SK-N-SH (cell line): ENCODE measurements around the gene XPR1. TPM values are rescaled to one million over a fixed set of nuclear protein-coding genes. Genes with fewer than 3 reads are reported as not detected.

Experiments used
- CTCF ChIA-PET: fragments of 300-600, 350-600 bp; formaldehyde crosslinking; extraction: SDS; loops from one replicate; lab custom pipeline; 2021; lab: Yijun Ruan, JAX
- POLR2A ChIA-PET: fragments of 350-600 bp; sonication (Branson Sonifier 250); formaldehyde crosslinking; extraction: SDS; loops from one replicate; lab custom pipeline; 2020; ENCODE audit warnings: antibody characterized with exemption, inconsistent platforms; lab: Yijun Ruan, JAX
- DNase-seq: peaks from one replicate; pipeline ENCODE4 v3.0.0; 2012
- H2AFZ ChIP-seq: fragments of 200-600 bp; sonication (generic); 2 replicates; pipeline ENCODE4 v1.8.1; 2016; ENCODE audit warnings: antibody characterized with exemption, mild to moderate bottlenecking, low read depth
- H3F3A ChIP-seq: fragments of 200-600 bp; sonication (generic); replicated peaks from 2 replicates; pipeline ENCODE3; 2016; ENCODE audit warnings: antibody characterized with exemption, mild to moderate bottlenecking; ENCODE audit not compliant: insufficient read depth
- H3K27ac ChIP-seq, 2 experiments: fragments of 200-500 bp in 1 of 2; fragments of 200-600 bp in 1 of 2; sonication (Bioruptor generic) in 1 of 2; sonication (generic), shearing (Covaris generic) in 1 of 2; 2 replicates each; pipeline versions ENCODE4 v1.5.1 to v1.6.1; 2014 to 2016; ENCODE audit warnings: low read depth in 2 of 2, inconsistent platforms in 1 of 2, low read length in 1 of 2, mild to moderate bottlenecking in 1 of 2, mixed read lengths in 1 of 2
- H3K27me3 ChIP-seq: fragments of 200-600 bp; sonication (generic), shearing (Covaris generic); 2 replicates; pipeline ENCODE4 v1.6.1; 2016; ENCODE audit warnings: mixed run types; ENCODE audit not compliant: insufficient read depth
- H3K36me3 ChIP-seq, 2 experiments: fragments of 200-500 bp in 1 of 2; fragments of 200-600 bp in 1 of 2; sonication (Bioruptor generic) in 1 of 2; sonication (generic) in 1 of 2; replicated peaks in 1 of 2; 2 replicates each; pipeline versions ENCODE3 to v1.5.1; 2014 to 2016; ENCODE audit warnings: low read length in 1 of 2, mild to moderate bottlenecking in 1 of 2; ENCODE audit not compliant: insufficient read depth in 2 of 2, control insufficient read depth in 1 of 2
- H3K4me1 ChIP-seq, 2 experiments: fragments of 200-500 bp in 1 of 2; fragments of 200-600 bp in 1 of 2; sonication (Bioruptor generic) in 1 of 2; sonication (generic), shearing (Covaris generic) in 1 of 2; 2 replicates each; pipeline versions ENCODE4 v1.5.1 to v1.6.1; 2014 to 2016; ENCODE audit warnings: low read depth in 1 of 2, low read length in 1 of 2, mixed run types in 1 of 2; ENCODE audit not compliant: insufficient read depth in 2 of 2, control insufficient read depth in 1 of 2
- H3K4me2 ChIP-seq: fragments of 200-600 bp; sonication (generic), shearing (Covaris generic); 2 replicates; pipeline ENCODE4 v1.6.1; 2017; ENCODE audit warnings: mixed run types
- H3K4me3 ChIP-seq, 2 experiments: fragments of 200-500 bp in 1 of 2; fragments of 200-600 bp in 1 of 2; sonication (Bioruptor generic) in 1 of 2; sonication (generic), shearing (Covaris generic) in 1 of 2; 2 replicates each; pipeline versions ENCODE4 v1.5.1 to v1.8.1; 2014 to 2016; ENCODE audit warnings: low read depth in 2 of 2, inconsistent platforms in 1 of 2, low read length in 1 of 2, mild to moderate bottlenecking in 1 of 2, mixed read lengths in 1 of 2, moderate library complexity in 1 of 2
- H3K79me2 ChIP-seq: fragments of 200-600 bp; sonication (generic); 2 replicates; pipeline ENCODE4 v1.8.1; 2017; ENCODE audit warnings: mild to moderate bottlenecking; ENCODE audit not compliant: insufficient read depth
- H3K9ac ChIP-seq: fragments of 200-600 bp; sonication (generic); 2 replicates; pipeline ENCODE4 v1.6.1; 2017; ENCODE audit warnings: mixed run types
- H3K9me2 ChIP-seq: fragments of 200-600 bp; sonication (generic); 2 replicates; pipeline ENCODE4 v1.6.1; 2017; ENCODE audit warnings: mixed run types
- H3K9me3 ChIP-seq: fragments of 200-600 bp; sonication (generic); 2 replicates; pipeline ENCODE4 v1.6.1; 2017; ENCODE audit warnings: mixed run types, mild to moderate bottlenecking, moderate library complexity
- H4K20me1 ChIP-seq: fragments of 200-600 bp; sonication (generic); 2 replicates; pipeline ENCODE4 v1.6.1; 2017; ENCODE audit warnings: mild to moderate bottlenecking, mixed run types; ENCODE audit not compliant: insufficient read depth
- EP300 ChIP-seq, 2 experiments: IDR thresholded peaks; 2 replicates each; pipeline versions ENCODE4 v1.4.0 to v1.6.1; 2012; ENCODE audit warnings: borderline replicate concordance in 1 of 2, low read depth in 1 of 2, low read length in 1 of 2
- FOXM1 ChIP-seq: IDR thresholded peaks from 2 replicates; pipeline ENCODE4 v1.4.0; 2012; ENCODE audit warnings: low read depth, mild to moderate bottlenecking
- MEF2A ChIP-seq: IDR thresholded peaks from 2 replicates; pipeline ENCODE4 v1.4.0; 2012; ENCODE audit warnings: low read depth, borderline replicate concordance
- NRF1 ChIP-seq: IDR thresholded peaks from 2 replicates; pipeline ENCODE4 v1.6.1; 2012; ENCODE audit warnings: low read depth, mild to moderate bottlenecking, low read length
- POLR2AphosphoS5 ChIP-seq: IDR thresholded peaks from 2 replicates; pipeline ENCODE4 v1.6.1; 2012; ENCODE audit warnings: low read depth, low read length
- RAD21 ChIP-seq: IDR thresholded peaks from 2 replicates; pipeline ENCODE4 v1.6.1; 2012; ENCODE audit warnings: mild to moderate bottlenecking, low read length
- RXRA ChIP-seq: IDR thresholded peaks from 2 replicates; pipeline ENCODE4 v1.4.0; 2012; ENCODE audit warnings: low read depth, mild to moderate bottlenecking, borderline replicate concordance
- TAF1 ChIP-seq: IDR thresholded peaks from 2 replicates; pipeline ENCODE4 v1.6.1; 2012; ENCODE audit warnings: low read depth, mild to moderate bottlenecking, low read length, moderate library complexity, borderline replicate concordance
- TCF12 ChIP-seq: IDR thresholded peaks from 2 replicates; pipeline ENCODE4 v1.4.0; 2012
- TEAD4 ChIP-seq: IDR thresholded peaks from 2 replicates; pipeline ENCODE4 v1.4.0; 2012; ENCODE audit warnings: mild to moderate bottlenecking, borderline replicate concordance; ENCODE audit not compliant: insufficient read depth
- WGBS: methylation state at CpG from one replicate; pipeline ENCODE4 v1.1.6; 2017; ENCODE audit warnings: low lambda C conversion rate; 5-methylcytosine and 5-hydroxymethylcytosine counted together
- polyA plus RNA-seq, 3 experiments: library from polyadenylated mRNA; depleted of rRNA; stranded (reverse); fragments of >200 nt; gene quantifications; 2 replicates each; pipeline ENCODE4 v1.2.3, GENCODE V29; 2012
- TF ChIP-seq, protein P1 (sequence below): IDR thresholded peaks from 2 replicates; pipeline ENCODE4 v1.4.0; 2012; ENCODE audit warnings: low read depth
- TF ChIP-seq, protein P2 (sequence below): fragments of 150-350 bp; IDR thresholded peaks from 2 replicates; pipeline ENCODE4 v1.6.1; 2016; ENCODE audit warnings: mild to moderate bottlenecking, low read depth, low read length
- TF ChIP-seq, protein P3 (sequence below): IDR thresholded peaks from 2 replicates; pipeline ENCODE4 v1.4.0; 2012; ENCODE audit warnings: low read depth, borderline replicate concordance
- TF ChIP-seq, protein P4 (sequence below): fragments of 200-600 bp; sonication (generic); IDR thresholded peaks from 2 replicates; pipeline ENCODE4 v1.6.1; 2017; ENCODE audit warnings: antibody characterized with exemption, mild to moderate bottlenecking, moderate library complexity

The XPR1 gene
- polyA plus RNA-seq, 1 of the 3 experiments (the other 2 are of a cell fraction): 7.9 TPM

DNA sequence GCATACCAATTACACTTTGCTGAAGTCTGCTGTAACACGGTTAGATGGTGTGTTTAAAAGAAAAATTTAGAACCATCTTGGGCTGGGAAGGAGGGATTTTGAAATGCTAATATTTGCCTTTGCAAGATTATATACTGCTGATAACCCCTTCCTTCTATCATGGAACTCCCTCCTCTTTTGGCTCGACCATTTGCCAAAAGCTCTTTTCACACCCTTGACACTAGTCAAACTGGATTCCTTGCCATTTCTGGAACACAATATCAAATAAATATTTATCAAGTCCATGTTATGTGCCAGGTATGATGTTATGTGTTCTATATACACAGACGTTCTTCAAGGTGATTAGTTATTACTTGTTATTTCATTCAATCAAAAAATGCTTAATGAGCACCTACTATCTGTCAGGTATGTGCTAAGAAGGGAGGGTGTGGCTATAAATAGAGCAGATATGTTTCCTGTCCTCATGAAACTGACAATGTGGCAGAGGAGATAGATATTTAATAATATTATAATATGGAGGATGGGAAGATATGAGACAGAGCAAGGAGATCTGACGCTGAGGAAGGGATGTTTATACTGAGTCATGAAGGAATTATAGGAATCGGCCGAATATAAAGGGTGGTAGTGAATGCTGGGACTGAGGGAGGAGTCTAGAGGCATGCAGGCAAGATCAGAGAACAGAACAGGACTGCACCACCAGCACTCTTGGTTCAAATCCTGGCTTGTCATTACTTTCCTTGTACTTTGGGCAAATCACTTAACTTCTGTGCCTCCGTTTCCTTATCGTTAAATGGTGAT lies 16.1 kb upstream of the XPR1 start:
- H3K4me3 ChIP-seq: no peak overlapping the region
- H4K20me1 ChIP-seq: no peaks in the 10 kb centered on the region
- H3K4me1 ChIP-seq: no peaks in the 10 kb centered on the region; a peak in 1 of 4 replicates
- no peak overlapping the region for H3K4me2 ChIP-seq
- no peaks in the 10 kb centered on the region for H3K9me3 ChIP-seq
- H3K79me2 ChIP-seq: no peaks in the 10 kb centered on the region
- 78% methylated on average over 8 of the region's 8 CpGs for WGBS
- H3F3A ChIP-seq: no peaks in the 10 kb centered on the region
- TF ChIP-seq, protein P1, sequence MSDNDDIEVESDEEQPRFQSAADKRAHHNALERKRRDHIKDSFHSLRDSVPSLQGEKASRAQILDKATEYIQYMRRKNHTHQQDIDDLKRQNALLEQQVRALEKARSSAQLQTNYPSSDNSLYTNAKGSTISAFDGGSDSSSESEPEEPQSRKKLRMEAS: no peak
- no peak for TF ChIP-seq FOXM1
- TF ChIP-seq RAD21: no peak
- no peak for TF ChIP-seq MEF2A
- no peak for TF ChIP-seq TEAD4
- TF ChIP-seq TCF12: no peak
- TF ChIP-seq RXRA: no peak
- TF ChIP-seq EP300 (IDR thresholded peaks at IDR 0.05; ENCODE audit: borderline replicate concordance in 1 of 2, low read depth in 1 of 2, low read length in 1 of 2): no peak
- TF ChIP-seq, protein P2, sequence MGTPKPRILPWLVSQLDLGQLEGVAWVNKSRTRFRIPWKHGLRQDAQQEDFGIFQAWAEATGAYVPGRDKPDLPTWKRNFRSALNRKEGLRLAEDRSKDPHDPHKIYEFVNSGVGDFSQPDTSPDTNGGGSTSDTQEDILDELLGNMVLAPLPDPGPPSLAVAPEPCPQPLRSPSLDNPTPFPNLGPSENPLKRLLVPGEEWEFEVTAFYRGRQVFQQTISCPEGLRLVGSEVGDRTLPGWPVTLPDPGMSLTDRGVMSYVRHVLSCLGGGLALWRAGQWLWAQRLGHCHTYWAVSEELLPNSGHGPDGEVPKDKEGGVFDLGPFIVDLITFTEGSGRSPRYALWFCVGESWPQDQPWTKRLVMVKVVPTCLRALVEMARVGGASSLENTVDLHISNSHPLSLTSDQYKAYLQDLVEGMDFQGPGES: no peak
- TF ChIP-seq, protein P3, sequence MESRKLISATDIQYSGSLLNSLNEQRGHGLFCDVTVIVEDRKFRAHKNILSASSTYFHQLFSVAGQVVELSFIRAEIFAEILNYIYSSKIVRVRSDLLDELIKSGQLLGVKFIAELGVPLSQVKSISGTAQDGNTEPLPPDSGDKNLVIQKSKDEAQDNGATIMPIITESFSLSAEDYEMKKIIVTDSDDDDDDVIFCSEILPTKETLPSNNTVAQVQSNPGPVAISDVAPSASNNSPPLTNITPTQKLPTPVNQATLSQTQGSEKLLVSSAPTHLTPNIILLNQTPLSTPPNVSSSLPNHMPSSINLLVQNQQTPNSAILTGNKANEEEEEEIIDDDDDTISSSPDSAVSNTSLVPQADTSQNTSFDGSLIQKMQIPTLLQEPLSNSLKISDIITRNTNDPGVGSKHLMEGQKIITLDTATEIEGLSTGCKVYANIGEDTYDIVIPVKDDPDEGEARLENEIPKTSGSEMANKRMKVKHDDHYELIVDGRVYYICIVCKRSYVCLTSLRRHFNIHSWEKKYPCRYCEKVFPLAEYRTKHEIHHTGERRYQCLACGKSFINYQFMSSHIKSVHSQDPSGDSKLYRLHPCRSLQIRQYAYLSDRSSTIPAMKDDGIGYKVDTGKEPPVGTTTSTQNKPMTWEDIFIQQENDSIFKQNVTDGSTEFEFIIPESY: no peak
- TF ChIP-seq POLR2AphosphoS5: no peak
- no peak for TF ChIP-seq NRF1
- TF ChIP-seq, protein P4, sequence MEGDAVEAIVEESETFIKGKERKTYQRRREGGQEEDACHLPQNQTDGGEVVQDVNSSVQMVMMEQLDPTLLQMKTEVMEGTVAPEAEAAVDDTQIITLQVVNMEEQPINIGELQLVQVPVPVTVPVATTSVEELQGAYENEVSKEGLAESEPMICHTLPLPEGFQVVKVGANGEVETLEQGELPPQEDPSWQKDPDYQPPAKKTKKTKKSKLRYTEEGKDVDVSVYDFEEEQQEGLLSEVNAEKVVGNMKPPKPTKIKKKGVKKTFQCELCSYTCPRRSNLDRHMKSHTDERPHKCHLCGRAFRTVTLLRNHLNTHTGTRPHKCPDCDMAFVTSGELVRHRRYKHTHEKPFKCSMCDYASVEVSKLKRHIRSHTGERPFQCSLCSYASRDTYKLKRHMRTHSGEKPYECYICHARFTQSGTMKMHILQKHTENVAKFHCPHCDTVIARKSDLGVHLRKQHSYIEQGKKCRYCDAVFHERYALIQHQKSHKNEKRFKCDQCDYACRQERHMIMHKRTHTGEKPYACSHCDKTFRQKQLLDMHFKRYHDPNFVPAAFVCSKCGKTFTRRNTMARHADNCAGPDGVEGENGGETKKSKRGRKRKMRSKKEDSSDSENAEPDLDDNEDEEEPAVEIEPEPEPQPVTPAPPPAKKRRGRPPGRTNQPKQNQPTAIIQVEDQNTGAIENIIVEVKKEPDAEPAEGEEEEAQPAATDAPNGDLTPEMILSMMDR: no peak
- TF ChIP-seq TAF1: no peak
- no peak overlapping the region for H3K9ac ChIP-seq
- H2AFZ ChIP-seq: no peak overlapping the region
- no peak for DNase-seq
- H3K27ac ChIP-seq: no peak overlapping the region
- H3K9me2 ChIP-seq: no peaks in the 10 kb centered on the region
- no peaks in the 10 kb centered on the region for H3K36me3 ChIP-seq
- no peaks in the 10 kb centered on the region for H3K27me3 ChIP-seq
- CTCF ChIA-PET: interaction anchor here (0.7 to 1.2 kb wide), 2 partner anchors 9 to 15 kb away, joined by 3 read pairs; no protein-coding TSS in a partner anchor
- POLR2A ChIA-PET: no interaction called here
